ENCODE data around the gene SLC5A4. TPM values are rescaled to one million over a fixed set of nuclear protein-coding genes. Genes with fewer than 3 reads are reported as not detected.
A peak's percentile ranks its signal among the peaks of the same experiment; 100 is the strongest.

Gene SLC5A4
- total RNA-seq, 1 experiment from 2014 or later = not detected

- DNase-seq (ENCODE audit: low spot score) = no peak
Measured at GRCh38 chr22:32232191-32232830, 22.8 kb downstream of the SLC5A4 start.

DNA sequence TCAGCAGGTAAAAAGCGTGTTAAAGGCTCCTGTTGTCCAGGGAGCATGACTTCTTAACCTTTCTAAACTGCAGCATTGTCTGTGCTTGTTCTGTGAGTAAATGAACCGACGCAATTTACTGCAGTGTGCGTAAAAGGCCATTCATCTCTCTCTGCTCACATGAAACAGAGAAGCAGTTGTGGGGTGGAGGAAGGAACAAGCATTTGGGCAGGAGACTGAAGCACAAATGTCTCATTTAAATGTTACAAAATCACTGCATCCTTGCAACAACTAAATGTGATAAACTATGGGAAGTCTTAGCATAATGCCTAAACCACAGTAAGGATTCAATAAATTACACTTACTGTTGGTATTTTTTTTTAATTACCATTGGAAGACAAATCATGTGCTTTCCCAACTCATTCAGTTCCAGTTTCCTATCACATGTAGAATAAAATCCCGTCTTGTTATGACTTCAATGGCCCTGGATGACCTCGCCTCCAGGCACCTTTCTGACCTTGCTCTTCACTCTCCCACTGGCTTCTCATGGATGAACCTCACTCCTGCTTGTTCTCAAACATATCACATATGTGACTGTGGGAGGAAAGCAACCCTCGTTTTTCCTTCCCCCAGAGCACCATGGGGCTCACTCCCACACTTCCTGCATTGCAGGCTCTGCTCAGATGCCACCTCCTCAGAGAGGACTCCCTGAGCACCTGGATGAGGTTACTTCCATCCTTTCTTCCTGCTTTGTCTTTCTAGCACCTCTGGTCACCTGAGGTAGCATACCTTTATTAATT is 28.6 kb downstream of the SLC5A4 start:
- no peak for DNase-seq (ENCODE audit: low spot score)

- no peak for DNase-seq (ENCODE audit: low spot score)
Measured at GRCh38 chr22:32222991-32223390, 32.2 kb downstream of the SLC5A4 start.

DNA sequence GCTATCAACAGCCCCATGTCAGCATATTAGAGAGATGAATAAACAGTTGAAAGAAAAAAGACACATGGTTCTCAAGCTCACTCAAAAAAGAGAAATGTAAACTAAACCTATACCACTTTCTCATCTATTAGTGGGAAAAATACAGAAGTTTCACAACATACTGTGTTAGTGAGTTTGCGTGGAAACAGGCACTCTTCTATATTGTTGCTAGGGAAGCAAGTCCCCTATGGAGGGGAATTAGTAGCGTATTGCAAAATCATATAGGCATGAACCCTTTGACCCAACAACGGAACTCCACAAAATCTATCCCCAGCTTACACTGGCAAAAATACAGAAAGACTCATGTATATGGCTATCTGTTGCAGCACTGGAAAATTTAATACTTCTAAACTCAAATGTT is 36.1 kb downstream of the SLC5A4 start:
- DNase-seq (ENCODE audit: low spot score) = no peak

GRCh38 chr22:32218470-32218869 is 36.7 kb downstream of the SLC5A4 start:
- DNase-seq (ENCODE audit: low spot score) = no peak

GRCh38 chr22:32217465-32217864 is 37.7 kb downstream of the SLC5A4 start:
- DNase-seq (ENCODE audit: low spot score) = no peak

GRCh38 chr22:32216911-32217310 is 38.2 kb downstream of the SLC5A4 start:
- no peak for DNase-seq (ENCODE audit: low spot score)

DNA sequence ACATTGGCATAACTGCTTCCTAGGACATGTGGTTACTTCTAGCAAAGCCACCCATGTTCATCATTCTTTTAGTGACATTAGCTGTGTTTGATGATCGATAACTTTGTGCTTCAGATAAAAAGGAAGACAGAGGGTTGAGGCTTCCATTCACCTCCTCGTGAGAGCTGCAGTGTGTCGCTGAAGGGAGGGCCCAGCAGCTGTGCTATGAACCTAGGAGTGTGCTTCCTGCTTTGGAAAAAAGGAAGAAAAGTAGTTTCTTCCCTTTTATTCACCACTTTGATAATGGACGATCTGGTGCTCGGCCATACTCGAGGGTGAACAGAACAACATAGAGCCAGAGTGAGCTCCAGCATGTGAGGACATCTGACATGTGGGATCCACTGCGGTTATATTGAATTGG is 44.1 kb downstream of the SLC5A4 start:
- no peak for DNase-seq (ENCODE audit: low spot score)

DNA sequence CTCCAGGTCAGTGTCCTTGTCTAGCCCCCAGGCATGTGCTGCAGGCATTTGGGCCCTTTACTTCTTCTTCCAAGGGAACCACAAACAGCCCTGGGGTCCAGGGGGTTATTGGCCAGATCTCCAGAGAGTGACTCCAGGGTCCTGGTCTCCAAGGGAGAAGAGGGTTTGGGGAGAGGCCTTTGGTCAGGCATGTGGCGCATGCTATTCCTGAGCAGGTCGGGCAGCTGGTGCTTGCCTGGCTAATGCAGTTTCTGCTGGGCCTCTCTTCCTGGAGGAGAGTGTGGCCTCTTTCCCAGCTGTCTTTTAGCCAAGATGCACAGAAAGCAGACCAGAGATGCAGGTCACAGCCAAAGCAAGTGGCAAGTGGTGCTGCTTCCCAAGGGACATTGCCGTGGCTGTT is 46.5 kb downstream of the SLC5A4 start:
- no peak for DNase-seq (ENCODE audit: low spot score)

DNA sequence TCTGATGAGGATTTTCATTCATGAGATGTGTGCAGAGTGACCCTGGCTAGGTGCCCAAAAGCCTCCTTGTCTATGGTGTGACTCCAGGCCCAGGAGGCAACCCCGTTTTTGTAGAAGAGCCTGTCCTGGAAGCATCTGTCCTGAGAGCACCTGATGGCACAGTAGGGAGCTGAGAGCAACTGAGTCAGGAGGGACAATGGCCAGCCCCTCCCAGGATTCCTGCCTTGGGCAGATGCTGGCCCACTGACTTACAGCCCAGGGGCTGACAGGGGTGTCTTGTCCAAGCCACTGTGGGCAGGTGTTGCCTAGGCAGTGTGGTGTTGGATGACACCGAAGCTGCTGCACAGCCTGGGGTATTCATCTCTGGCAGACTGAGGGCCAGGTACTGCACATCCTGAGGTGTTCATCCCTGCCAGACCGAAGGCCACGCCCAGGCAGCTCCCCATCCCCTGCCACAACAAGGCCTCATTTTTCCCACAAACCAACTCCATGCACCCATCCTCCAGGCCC is 47.1 kb downstream of the SLC5A4 start:
- DNase-seq (ENCODE audit: low spot score) = no peak

DNA sequence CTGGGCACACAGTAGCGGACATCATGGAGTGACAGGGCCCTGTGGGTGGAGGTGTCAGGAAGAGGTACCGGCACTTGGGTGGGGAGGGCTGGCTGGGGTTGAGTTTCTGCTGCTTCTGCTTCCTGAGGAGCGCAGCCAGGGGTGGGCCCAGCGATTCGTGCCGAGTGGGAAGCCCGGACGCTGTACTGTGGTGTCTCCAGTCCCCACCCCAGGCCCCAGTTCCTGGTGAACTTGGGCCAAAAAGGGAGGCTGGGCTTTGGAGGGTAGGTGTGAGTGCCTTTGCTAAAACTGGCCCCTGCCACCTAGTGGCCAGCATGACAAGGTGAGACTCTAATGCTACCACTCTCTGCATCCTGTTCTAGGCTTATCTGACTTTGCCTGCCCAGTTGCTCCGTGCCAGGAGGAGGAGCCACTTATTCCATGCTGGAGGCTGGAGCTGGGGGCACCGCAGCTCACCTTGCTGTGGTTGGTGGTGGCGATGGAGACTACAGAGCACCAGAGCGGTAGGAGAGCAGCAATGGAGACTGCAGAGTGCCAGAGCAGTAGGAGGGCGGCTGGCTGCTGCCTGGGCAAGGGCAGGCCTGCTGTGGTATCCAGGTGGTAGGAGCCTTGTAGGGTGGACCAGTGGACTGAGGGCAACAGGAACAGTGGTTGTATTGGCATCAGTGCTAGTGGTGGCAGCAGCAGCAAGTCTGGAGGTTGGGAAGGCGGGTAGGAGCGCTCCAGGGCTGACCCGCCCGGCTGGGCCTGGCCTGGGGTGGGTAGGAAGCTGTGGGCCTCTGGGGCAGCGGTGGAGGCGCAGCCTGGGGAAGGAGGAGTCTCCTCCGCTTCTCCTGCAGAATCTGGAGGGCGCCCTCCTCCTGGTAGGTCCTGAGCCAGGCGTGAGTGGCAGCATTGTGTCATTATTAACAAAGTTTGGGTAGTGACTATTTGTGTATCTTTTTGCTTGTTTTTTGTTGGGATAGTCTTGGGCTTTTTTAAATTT is 48.1 kb downstream of the SLC5A4 start:
- DNase-seq (ENCODE audit: low spot score) = peak; percentile 27

- no peak for DNase-seq (ENCODE audit: low spot score)
Measured at GRCh38 chr22:32205974-32206773, 49.0 kb downstream of the SLC5A4 start.

GRCh38 chr22:32204856-32205722 is 50.1 kb downstream of the SLC5A4 start, which contains the start of gene RFPL2:
RFPL2 (minus strand) TSS chr22:32205073; CDS start chr22:32202451, 2,622 bp downstream.
- peak; percentile 61 for DNase-seq (ENCODE audit: low spot score)

DNA sequence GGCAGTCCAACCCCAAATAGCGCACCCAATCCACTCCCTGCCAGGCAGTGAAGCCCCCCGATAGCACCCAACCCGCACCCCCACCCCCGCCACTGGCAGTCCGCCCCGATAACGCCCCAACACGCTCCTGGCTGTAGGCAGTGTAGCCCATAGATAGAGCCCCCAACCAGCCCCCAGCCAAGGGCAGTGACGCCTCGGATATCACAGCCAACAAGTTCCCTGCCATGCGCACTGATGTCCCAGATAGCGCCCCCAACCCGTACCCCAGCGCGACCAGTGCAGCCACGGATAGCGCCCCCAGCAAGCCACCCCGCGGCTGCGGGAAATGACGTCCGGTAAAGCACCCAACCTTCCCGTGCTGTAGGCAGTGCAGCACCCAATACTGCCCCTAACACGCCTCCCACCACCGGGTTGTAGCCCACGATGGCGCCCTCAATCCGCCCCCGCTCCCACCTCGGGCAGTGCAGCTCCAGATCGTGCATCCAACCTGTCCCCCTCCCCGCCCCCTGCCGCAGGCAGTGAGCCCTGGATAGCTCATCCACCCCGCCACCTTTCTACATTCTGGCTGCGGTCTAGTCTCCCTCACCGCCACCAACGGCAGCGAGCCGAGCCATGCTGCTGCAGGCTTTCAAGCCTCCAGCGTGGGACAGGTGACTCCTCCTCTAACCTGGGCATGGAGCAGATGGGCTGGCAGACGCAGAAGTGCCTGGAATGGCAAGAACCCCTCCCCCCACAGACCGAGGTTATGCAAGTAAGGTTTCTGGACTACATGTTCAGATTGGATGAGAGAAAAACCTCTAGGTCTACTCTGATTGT is 50.9 kb downstream of the SLC5A4 start:
- DNase-seq (ENCODE audit: low spot score) = no peak

DNA sequence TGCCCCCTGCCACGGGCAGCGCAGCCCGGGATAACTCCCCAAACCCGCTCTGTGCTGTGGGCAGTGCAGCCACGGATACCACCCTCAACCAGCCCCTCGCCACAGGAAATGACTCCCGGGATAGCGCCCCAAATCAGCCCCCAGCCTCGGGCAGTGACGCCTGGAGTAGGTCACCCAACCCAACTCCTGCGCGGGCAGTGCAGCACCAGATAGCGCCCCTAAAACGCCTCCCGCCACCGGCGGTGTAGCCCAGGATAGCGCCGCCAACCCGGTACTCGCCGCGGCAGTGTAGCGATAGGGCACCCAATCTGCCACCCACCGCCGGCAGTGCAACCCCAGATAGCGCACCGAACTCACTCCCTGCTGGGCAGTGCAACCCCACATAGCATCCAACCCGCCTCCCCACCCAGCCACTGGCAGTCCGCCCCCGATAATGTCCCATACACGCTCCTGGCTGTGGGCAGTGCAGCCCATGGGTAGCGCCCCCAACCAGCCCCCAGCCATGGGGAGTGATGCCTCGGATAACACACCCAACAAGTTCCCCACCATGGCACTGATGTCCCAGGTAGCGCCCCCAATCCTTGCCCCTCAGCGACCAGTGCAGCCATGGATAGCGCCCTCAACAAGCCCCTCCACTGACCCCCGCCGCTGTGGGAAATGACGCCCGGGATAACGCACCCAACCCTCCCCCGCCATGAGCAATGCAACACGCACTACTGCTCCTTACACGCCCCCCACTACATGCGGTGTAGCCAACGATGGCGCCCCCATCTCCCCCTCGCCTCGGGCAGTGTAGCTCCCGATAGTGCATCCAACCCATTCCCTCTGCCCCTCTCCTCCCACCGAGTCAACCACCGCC is 51.7 kb downstream of the SLC5A4 start:
- DNase-seq (ENCODE audit: low spot score) = no peak

DNA sequence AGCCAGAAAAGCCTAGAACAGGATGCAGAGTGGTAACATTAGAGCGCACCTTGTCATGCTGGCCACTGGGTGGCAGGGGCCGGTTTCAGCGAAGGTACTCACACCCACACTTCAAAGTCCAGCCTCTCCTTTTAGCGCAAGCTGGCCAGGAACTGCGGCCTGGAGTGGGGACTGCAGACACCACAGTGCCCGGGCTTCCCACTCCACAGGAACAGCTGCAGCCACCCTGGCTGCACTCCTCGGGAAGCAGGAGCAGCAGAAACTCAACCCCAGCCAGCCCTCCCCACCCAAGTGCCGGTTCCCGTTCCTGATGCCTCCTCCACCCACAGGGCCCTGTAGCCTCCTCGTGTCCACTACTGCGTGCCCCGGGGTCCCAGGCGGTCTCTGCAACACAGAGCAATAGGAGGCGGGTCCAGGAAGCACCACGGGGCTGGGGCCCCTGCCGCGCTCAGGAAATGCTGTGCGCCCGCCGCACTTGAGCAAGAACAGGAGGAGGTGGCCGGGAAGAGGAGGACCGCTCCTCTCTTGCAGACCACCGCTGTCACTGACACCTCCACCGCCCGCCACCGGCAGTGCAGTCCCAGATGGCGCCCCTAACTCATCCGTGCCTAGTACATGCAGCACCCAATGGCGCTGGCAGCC is 52.5 kb downstream of the SLC5A4 start:
- peak; percentile 44 for DNase-seq (ENCODE audit: low spot score)

- DNase-seq (ENCODE audit: low spot score) = no peak
Measured at GRCh38 chr22:32202161-32202538, 53.0 kb downstream of the SLC5A4 start.

GRCh38 chr22:32200752-32201151 is 54.4 kb downstream of the SLC5A4 start:
- no peak for DNase-seq (ENCODE audit: low spot score)

All from A172 (cell line).